H1 (cell line): ENCODE measurements around the gene NKPD1. TPM values are rescaled to one million over a fixed set of nuclear protein-coding genes. Genes with fewer than 3 reads are reported as not detected.
A peak's percentile ranks its signal among the peaks of the same experiment; 100 is the strongest.

Source experiments
- CTCF ChIA-PET: fragments of 300-600 bp; sonication (Branson Sonifier 250); formaldehyde crosslinking; loops from one replicate; lab custom pipeline; 2021; ENCODE audit not compliant: partially characterized antibody; lab: Charles Lee
- POLR2A ChIA-PET: fragments of 300-600 bp; sonication (Branson Sonifier 250); formaldehyde crosslinking; loops from one replicate; lab custom pipeline; 2021; ENCODE audit warnings: inconsistent platforms; ENCODE audit not compliant: partially characterized antibody; lab: Charles Lee
- DNase-seq, 2 experiments: peaks; one replicate each; pipeline versions ENCODE4 v3.0.0 to v3.0.0-alpha.2; 2010 to 2022; ENCODE audit warnings: low spot score in 2 of 2, low read depth in 1 of 2, mixed read lengths in 1 of 2
- FAIRE-seq: peaks from 2 replicates; lab custom pipeline; 2011; peaks lifted over from hg19 to GRCh38; lab: Jason Lieb, UNC
- H2AFZ ChIP-seq: 2 replicates; pipeline ENCODE4 v1.8.1; 2012; ENCODE audit warnings: low read length, inconsistent platforms
- H2AK5ac ChIP-seq: 2 replicates; pipeline ENCODE4 v1.6.1; 2013; ENCODE audit warnings: low read depth, low read length
- H2BK120ac ChIP-seq: replicated peaks from 2 replicates; pipeline ENCODE3; 2013; ENCODE audit warnings: low read depth, low read length, inconsistent platforms
- H2BK12ac ChIP-seq: 2 replicates; pipeline ENCODE4 v1.6.1; 2013; ENCODE audit warnings: low read depth, low read length
- H2BK15ac ChIP-seq: 2 replicates; pipeline ENCODE4 v1.6.1; 2013; ENCODE audit warnings: low read length
- H2BK20ac ChIP-seq: 2 replicates; pipeline ENCODE4 v1.6.1; 2013; ENCODE audit warnings: low read length
- H2BK5ac ChIP-seq: 2 replicates; pipeline ENCODE4 v1.6.1; 2013; ENCODE audit warnings: low read depth, low read length
- H3K14ac ChIP-seq: 2 replicates; pipeline ENCODE4 v1.6.1; 2013; ENCODE audit warnings: inconsistent platforms; ENCODE audit not compliant: insufficient read length
- H3K18ac ChIP-seq: 2 replicates; pipeline ENCODE4 v1.6.1; 2013; ENCODE audit warnings: low read length; ENCODE audit errors: extremely low read depth
- H3K23ac ChIP-seq: 2 replicates; pipeline ENCODE4 v1.6.1; 2013; ENCODE audit warnings: inconsistent platforms; ENCODE audit not compliant: insufficient read length
- H3K23me2 ChIP-seq: 2 replicates; pipeline ENCODE4 v1.6.1; 2013; ENCODE audit warnings: low read depth, low read length
- H3K27ac ChIP-seq: 2 replicates; pipeline ENCODE4 v1.6.1; 2011; ENCODE audit warnings: low read depth, low read length, inconsistent platforms
- H3K27me3 ChIP-seq, 4 experiments: replicated peaks in 1 of 4; 1 replicate in 1 of 4; 2 replicates in 3 of 4; pipeline versions ENCODE4 v1.6.1 to v1.8.1; 2011 to 2013; ENCODE audit warnings: low read length in 3 of 4, mild to moderate bottlenecking in 3 of 4, inconsistent platforms in 2 of 4, mixed read lengths in 2 of 4, moderate library complexity in 1 of 4; ENCODE audit not compliant: control insufficient read depth in 3 of 4, insufficient read depth in 3 of 4; ENCODE audit errors: extremely low read depth in 1 of 4
- H3K36me3 ChIP-seq, 4 experiments: 2 replicates each; pipeline versions ENCODE4 v1.6.1 to v1.8.1; 2011 to 2013; ENCODE audit warnings: mild to moderate bottlenecking in 4 of 4, low read length in 3 of 4, moderate library complexity in 2 of 4, control low read depth in 1 of 4, inconsistent platforms in 1 of 4; ENCODE audit not compliant: insufficient read depth in 4 of 4, control insufficient read depth in 2 of 4
- H3K4ac ChIP-seq: replicated peaks from 2 replicates; pipeline ENCODE3; 2013; ENCODE audit warnings: low read length, low read depth, mixed read lengths, inconsistent platforms; ENCODE audit not compliant: insufficient read length
- H3K4me1 ChIP-seq, 4 experiments: replicated peaks in 1 of 4; 1 replicate in 1 of 4; 2 replicates in 3 of 4; pipeline versions ENCODE4 v1.6.1 to v1.8.1; 2011 to 2013; ENCODE audit warnings: low read length in 3 of 4, inconsistent platforms in 2 of 4, mixed read lengths in 1 of 4; ENCODE audit not compliant: insufficient read depth in 4 of 4, control insufficient read depth in 3 of 4
- H3K4me2 ChIP-seq, 2 experiments: 2 replicates each; pipeline versions ENCODE4 v1.6.1 to v1.8.1; 2011 to 2013; ENCODE audit warnings: low read depth in 2 of 2, low read length in 2 of 2, control low read depth in 1 of 2, inconsistent platforms in 1 of 2, mild to moderate bottlenecking in 1 of 2; ENCODE audit not compliant: insufficient read depth in 1 of 2
- H3K4me3 ChIP-seq, 4 experiments: fragments of 200-600, 300-600 bp in 1 of 4; sonication (generic), shearing (Covaris generic), sonication (Bioruptor Twin) in 1 of 4; 2 replicates each; pipeline versions ENCODE4 v1.5.1 to v1.8.1; 2011 to 2016; ENCODE audit warnings: low read length in 4 of 4, low read depth in 3 of 4, control low read depth in 2 of 4, inconsistent platforms in 2 of 4, mild to moderate bottlenecking in 2 of 4, mixed read lengths in 1 of 4, moderate library complexity in 1 of 4; ENCODE audit not compliant: insufficient read depth in 2 of 4; ENCODE audit errors: extremely low read depth in 1 of 4
- H3K56ac ChIP-seq: replicated peaks from 2 replicates; pipeline ENCODE3; 2013; ENCODE audit warnings: low read depth, mild to moderate bottlenecking, mixed read lengths, low read length, inconsistent platforms; ENCODE audit not compliant: insufficient read length
- H3K79me1 ChIP-seq: 2 replicates; pipeline ENCODE4 v1.6.1; 2013; ENCODE audit warnings: low read depth, low read length, control low read depth
- H3K79me2 ChIP-seq, 2 experiments: 2 replicates each; pipeline versions ENCODE4 v1.6.1 to v1.8.1; 2012 to 2013; ENCODE audit warnings: low read length in 2 of 2, mild to moderate bottlenecking in 2 of 2, inconsistent platforms in 1 of 2; ENCODE audit not compliant: insufficient read depth in 2 of 2, control insufficient read depth in 1 of 2
- H3K9ac ChIP-seq, 4 experiments: replicated peaks in 1 of 4; 1 replicate in 1 of 4; 2 replicates in 3 of 4; pipeline versions ENCODE4 v1.6.1 to v1.8.1; 2011 to 2013; ENCODE audit warnings: low read depth in 3 of 4, low read length in 3 of 4, control low read depth in 2 of 4, mild to moderate bottlenecking in 2 of 4, moderate library complexity in 2 of 4, inconsistent platforms in 1 of 4; ENCODE audit errors: extremely low read depth in 1 of 4
- H3K9me3 ChIP-seq, 2 experiments: 2 replicates each; pipeline versions ENCODE4 v1.6.1 to v1.8.1; 2012 to 2013; ENCODE audit warnings: mild to moderate bottlenecking in 2 of 2, moderate library complexity in 2 of 2, control low read depth in 1 of 2, inconsistent platforms in 1 of 2, low read depth in 1 of 2, low read length in 1 of 2, mixed read lengths in 1 of 2; ENCODE audit not compliant: insufficient read depth in 2 of 2
- H4K20me1 ChIP-seq, 2 experiments: replicated peaks in 1 of 2; 2 replicates each; pipeline versions ENCODE3 to v1.8.1; 2011 to 2013; ENCODE audit warnings: inconsistent platforms in 2 of 2, low read length in 2 of 2, mild to moderate bottlenecking in 1 of 2; ENCODE audit not compliant: insufficient read depth in 2 of 2, control insufficient read depth in 1 of 2
- H4K5ac ChIP-seq: 2 replicates; pipeline ENCODE4 v1.6.1; 2013; ENCODE audit warnings: low read length, low read depth, mixed read lengths, inconsistent platforms; ENCODE audit not compliant: insufficient read length
- H4K8ac ChIP-seq: 2 replicates; pipeline ENCODE4 v1.8.0; 2013; ENCODE audit warnings: mild to moderate bottlenecking, moderate library complexity, low read length, inconsistent platforms; ENCODE audit not compliant: insufficient read depth; ENCODE audit errors: extremely low read depth
- H4K91ac ChIP-seq: replicated peaks from 2 replicates; pipeline ENCODE3; 2013; ENCODE audit warnings: low read length, mixed read lengths, inconsistent platforms; ENCODE audit not compliant: insufficient read length
- ASH2L ChIP-seq: fragments of 200-600, 300-600 bp; sonication (generic); IDR thresholded peaks from one replicate; pipeline ENCODE4 v1.7.1; 2017; ENCODE audit warnings: low read length
- ATF3 ChIP-seq: IDR thresholded peaks from 2 replicates; pipeline ENCODE4 v1.6.1; 2011; ENCODE audit warnings: low read depth, mild to moderate bottlenecking, low read length; ENCODE audit not compliant: insufficient read depth
- KDM5A ChIP-seq: fragments of 200-600 bp; IDR thresholded peaks from 2 replicates; pipeline ENCODE4 v1.7.1; 2012; ENCODE audit warnings: mild to moderate bottlenecking, low read length, inconsistent platforms, mixed read lengths
- POLR2AphosphoS5 ChIP-seq: IDR thresholded peaks from 2 replicates; pipeline ENCODE4 v1.6.1; 2011; ENCODE audit warnings: low read depth, low read length
- SAP30 ChIP-seq: fragments of 300-600 bp; sonication (generic); IDR thresholded peaks from 2 replicates; pipeline ENCODE4 v1.7.1; 2012; ENCODE audit warnings: low read length, moderate library complexity, mild to moderate bottlenecking, inconsistent platforms; ENCODE audit not compliant: insufficient read depth, insufficient replicate concordance
- SP2 ChIP-seq: IDR thresholded peaks from 2 replicates; pipeline ENCODE4 v1.6.1; 2012; ENCODE audit warnings: mild to moderate bottlenecking, low read length, inconsistent platforms
- SP4 ChIP-seq: IDR thresholded peaks from 2 replicates; pipeline ENCODE4 v1.6.1; 2012; ENCODE audit warnings: low read length, inconsistent platforms
- TAF7 ChIP-seq: optimal IDR thresholded peaks from 2 replicates; pipeline ENCODE3; 2011; ENCODE audit warnings: low read depth, mild to moderate bottlenecking, inconsistent platforms, low read length, moderate library complexity, borderline replicate concordance
- WGBS, 2 experiments: shearing (Covaris generic) in 1 of 2; methylation state at CpG; one replicate each; pipeline versions ENCODE4 v1.1.6 to v1.1.7; 2013 to 2015; ENCODE audit warnings: low lambda C conversion rate in 2 of 2, mixed read lengths in 2 of 2, inconsistent platforms in 1 of 2, low coverage in 1 of 2, missing lambda C conversion rate in 1 of 2; ENCODE audit not compliant: insufficient replicate concordance in 2 of 2, insufficient coverage in 1 of 2, insufficient read length in 1 of 2; ENCODE audit errors: extremely low coverage in 1 of 2, missing lambda C conversion rate in 1 of 2; 5-methylcytosine and 5-hydroxymethylcytosine counted together
- polyA plus RNA-seq, 7 experiments: library from polyadenylated mRNA; depleted of rRNA in 3 of 7; stranded (reverse) in 5 of 7; unstranded in 2 of 7; fragments of >200 nt in 5 of 7; fragments of 200-250 nt in 2 of 7; gene quantifications; 1 replicate in 5 of 7; 2 replicates in 1 of 7; 4 replicates in 1 of 7; pipeline versions ENCODE4 v1.2.1 to v1.2.3, GENCODE V29; 2011 to 2013; ENCODE audit warnings: missing spikeins in 2 of 7, mixed read lengths in 2 of 7
- total RNA-seq: library from RNA; stranded (reverse); fragmentation: NEBNext Ultra II Directional; extraction: Animal tissue kit (Norgen Biotek cat#: 25700); gene quantifications from 2 replicates; pipeline ENCODE4 v1.2.1, GENCODE V29; 2021

Gene NKPD1
- total and polyA plus RNA-seq, 2 of the 8 experiments (the other 6 are each of a cell fraction or from before 2014, with no cell fraction given), result 0.30 to 0.39 TPM

- Histone ChIP-seq H3K79me2 (no peaks in the 10 kb centered on the region), H4K20me1 (no peaks in the 10 kb centered on the region), H3K36me3 (no peaks in the 10 kb centered on the region), H3K27me3 (no peaks in the 10 kb centered on the region; a peak in 1 of 7 replicates), H2BK15ac (no peak overlapping the region), H2BK120ac (no peak overlapping the region), H3K9ac (no peak overlapping the region), H3K4me2 (no peak overlapping the region; a peak in 1 of 4 replicates), H2BK20ac (no peak overlapping the region), H3K4me1 (peaks cover 0 to 3% (median 2%) of the 10 kb centered on the region in 4 experiments; a peak in 3 of 7 replicates), H4K8ac (0 out of 2 replicates have a peak overlapping the region, but pooled peaks have one; percentile 38), H3K4ac (no peak overlapping the region), H4K5ac (no peak overlapping the region), H3K56ac (no peak overlapping the region), H2BK5ac (no peak overlapping the region), H4K91ac (no peak overlapping the region), H3K23me2 (no peaks in the 10 kb centered on the region), H3K79me1 (no peaks in the 10 kb centered on the region), H3K9me3 (no peaks in the 10 kb centered on the region), H3K14ac (no peak overlapping the region), H2AFZ (no peak overlapping the region; the same call in 1 of the 2 replicates), H3K4me3 (no peak overlapping the region), H3K27ac (no peak overlapping the region), H3K23ac (no peak overlapping the region), H3K18ac (no peak overlapping the region), H2AK5ac (no peak overlapping the region), H2BK12ac (no peak overlapping the region)
- 88% methylated on average over 12 of the region's 12 CpGs; no CpG with 5 or more reads in 1 of the 2 experiments for WGBS, 2 experiments
- no peak for DNase-seq
- TF ChIP-seq SP2, result no peak
- TF ChIP-seq ATF3, result no peak
- TF ChIP-seq TAF7, result no peak
- no peak for TF ChIP-seq POLR2AphosphoS5
- no peak for TF ChIP-seq SP4
- no peak for TF ChIP-seq ASH2L
- TF ChIP-seq KDM5A, result no peak
- TF ChIP-seq SAP30, result no peak
- no peak for FAIRE-seq
- CTCF ChIA-PET, result interaction anchor here (0.7 to 8.1 kb wide), 47 partner anchors 9 to 338 kb away, joined by 3 to 54 read pairs (median 4); partner anchors contain the start of genes BLOC1S3, MARK4, NKPD1 and TRAPPC6A
- POLR2A ChIA-PET, result interaction anchor here (0.5 to 1.6 kb wide), 4 partner anchors 8 to 190 kb away, joined by 3 to 8 read pairs (median 3); partner anchors contain the start of genes BLOC1S3 and TRAPPC6A
Measured at GRCh38 chr19:45186509-45187334, 25.9 kb upstream of the NKPD1 start.
